Epithelial cell of esophagus (primary cell): Measurements from ENCODE around the gene RPS17.

ENCODE experiments used
- DNase-seq: peaks from one replicate; pipeline ENCODE4 v3.0.0; 2010; ENCODE audit warnings: low read depth
- H3K4me3 ChIP-seq: 2 replicates; pipeline ENCODE4 v1.5.1; 2011; ENCODE audit warnings: mild to moderate bottlenecking, low read length, control low read depth
- CTCF ChIP-seq: IDR thresholded peaks from 2 replicates; pipeline ENCODE4 v1.5.1; 2011; ENCODE audit warnings: low read depth, mild to moderate bottlenecking, low read length, control low read depth, inconsistent platforms; ENCODE audit not compliant: insufficient read depth; ENCODE audit errors: missing control alignments

Gene RPS17

GRCh38 chr15:82571722-82572222 lies 31.5 kb upstream of the RPS17 start:
- no peak overlapping the region for H3K4me3 ChIP-seq
- peak; percentile 22 for DNase-seq
- no peak for TF ChIP-seq CTCF

- no peak for TF ChIP-seq CTCF
- DNase-seq = no peak
- no peak overlapping the region for H3K4me3 ChIP-seq
Measured at GRCh38 chr15:82570721-82571508, 30.7 kb upstream of the RPS17 start.

- TF ChIP-seq CTCF = no peak
- H3K4me3 ChIP-seq = no peak overlapping the region
- no peak for DNase-seq
Measured at GRCh38 chr15:82569834-82570233, 29.6 kb upstream of the RPS17 start.

GRCh38 chr15:82568986-82569385 lies 28.7 kb upstream of the RPS17 start:
- no peak for TF ChIP-seq CTCF
- no peak overlapping the region for H3K4me3 ChIP-seq
- no peak for DNase-seq

- no peak overlapping the region for H3K4me3 ChIP-seq
- no peak for TF ChIP-seq CTCF
- DNase-seq = no peak
Measured at GRCh38 chr15:82567661-82568060, 27.4 kb upstream of the RPS17 start.

GRCh38 chr15:82566690-82567089 lies 26.4 kb upstream of the RPS17 start:
- no peak for DNase-seq
- H3K4me3 ChIP-seq = no peak overlapping the region
- no peak for TF ChIP-seq CTCF

GRCh38 chr15:82558502-82558901 lies 18.2 kb upstream of the RPS17 start:
- TF ChIP-seq CTCF = no peak
- no peak overlapping the region for H3K4me3 ChIP-seq
- DNase-seq = no peak
